Osteocyte (in vitro differentiated cells): ENCODE data around the gene CDH18. TPM values are rescaled to one million over a fixed set of nuclear protein-coding genes. Genes with fewer than 3 reads are reported as not detected.

Experiments
- DNase-seq: peaks from one replicate; pipeline ENCODE4 v3.0.0; 2021; ENCODE audit warnings: mixed read lengths; ENCODE audit not compliant: unreplicated experiment; ENCODE audit errors: extremely low spot score
- H3K27ac Mint-ChIP-seq: one replicate; pipeline ENCODE4 v1.8.0; 2021; ENCODE audit warnings: mild to moderate bottlenecking, mixed read lengths; ENCODE audit not compliant: unreplicated experiment
- H3K27me3 Mint-ChIP-seq: one replicate; pipeline ENCODE4 v1.8.0; 2021; ENCODE audit warnings: mixed read lengths; ENCODE audit not compliant: unreplicated experiment
- H3K36me3 Mint-ChIP-seq: one replicate; pipeline ENCODE4 v1.8.0; 2021; ENCODE audit warnings: mixed read lengths; ENCODE audit not compliant: unreplicated experiment
- H3K4me1 Mint-ChIP-seq: one replicate; pipeline ENCODE4 v1.8.0; 2021; ENCODE audit warnings: mixed read lengths; ENCODE audit not compliant: unreplicated experiment
- H3K4me3 Mint-ChIP-seq: one replicate; pipeline ENCODE4 v1.8.0; 2021; ENCODE audit warnings: mild to moderate bottlenecking, moderate library complexity, mixed read lengths; ENCODE audit not compliant: unreplicated experiment
- H3K9me3 Mint-ChIP-seq: one replicate; pipeline ENCODE4 v1.8.0; 2021; ENCODE audit warnings: mixed read lengths; ENCODE audit not compliant: unreplicated experiment
- total RNA-seq: library from RNA; stranded (reverse); gene quantifications from 2 replicates; pipeline ENCODE4 v1.2.1, GENCODE V29; 2021
- TF ChIP-seq, protein P1 (sequence below): fragments of 200-600 bp; sonication (generic); IDR thresholded peaks from 2 replicates; pipeline ENCODE4 v1.5.0; 2021; ENCODE audit warnings: antibody characterized with exemption, mild to moderate bottlenecking, moderate library complexity

Gene CDH18
- total RNA-seq, 1 donor from 2014 or later: not detected

- TF ChIP-seq, protein P1, sequence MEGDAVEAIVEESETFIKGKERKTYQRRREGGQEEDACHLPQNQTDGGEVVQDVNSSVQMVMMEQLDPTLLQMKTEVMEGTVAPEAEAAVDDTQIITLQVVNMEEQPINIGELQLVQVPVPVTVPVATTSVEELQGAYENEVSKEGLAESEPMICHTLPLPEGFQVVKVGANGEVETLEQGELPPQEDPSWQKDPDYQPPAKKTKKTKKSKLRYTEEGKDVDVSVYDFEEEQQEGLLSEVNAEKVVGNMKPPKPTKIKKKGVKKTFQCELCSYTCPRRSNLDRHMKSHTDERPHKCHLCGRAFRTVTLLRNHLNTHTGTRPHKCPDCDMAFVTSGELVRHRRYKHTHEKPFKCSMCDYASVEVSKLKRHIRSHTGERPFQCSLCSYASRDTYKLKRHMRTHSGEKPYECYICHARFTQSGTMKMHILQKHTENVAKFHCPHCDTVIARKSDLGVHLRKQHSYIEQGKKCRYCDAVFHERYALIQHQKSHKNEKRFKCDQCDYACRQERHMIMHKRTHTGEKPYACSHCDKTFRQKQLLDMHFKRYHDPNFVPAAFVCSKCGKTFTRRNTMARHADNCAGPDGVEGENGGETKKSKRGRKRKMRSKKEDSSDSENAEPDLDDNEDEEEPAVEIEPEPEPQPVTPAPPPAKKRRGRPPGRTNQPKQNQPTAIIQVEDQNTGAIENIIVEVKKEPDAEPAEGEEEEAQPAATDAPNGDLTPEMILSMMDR: no peak
- Mint-ChIP-seq H3K4me1 (no peaks in the 10 kb centered on the region), H3K36me3 (no peaks in the 10 kb centered on the region), H3K9me3 (no peaks in the 10 kb centered on the region), H3K4me3 (no peak overlapping the region), H3K27ac (no peak overlapping the region), H3K27me3 (no peaks in the 10 kb centered on the region)
- no peak for DNase-seq
Observed at GRCh38 chr5:19728571-19728970, 259.4 kb downstream of the CDH18 start.

DNA sequence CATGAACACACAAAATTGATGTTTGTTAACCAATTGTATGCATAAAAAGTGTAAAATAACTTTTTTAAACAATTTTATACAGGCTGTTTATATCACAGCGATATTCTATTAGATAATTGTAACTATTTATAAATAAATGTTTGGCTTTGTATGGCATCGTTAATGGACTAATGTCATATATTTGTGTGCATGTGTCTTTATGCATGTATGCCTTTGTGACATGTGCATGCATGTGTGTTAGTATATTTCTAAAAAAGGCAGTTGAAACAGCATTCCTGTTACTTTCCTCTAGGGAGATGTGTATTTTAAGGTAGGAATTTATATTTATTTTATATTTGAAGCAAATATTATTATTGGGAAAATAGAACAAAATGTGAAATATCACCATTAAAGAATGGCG is 268.9 kb downstream of the CDH18 start:
- no peak for DNase-seq
- H3K9me3 Mint-ChIP-seq: no peaks in the 10 kb centered on the region
- H3K27ac Mint-ChIP-seq: no peak overlapping the region
- no peak overlapping the region for H3K4me3 Mint-ChIP-seq
- H3K27me3 Mint-ChIP-seq: no peaks in the 10 kb centered on the region
- TF ChIP-seq, protein P1: no peak
- no peaks in the 10 kb centered on the region for H3K36me3 Mint-ChIP-seq
- H3K4me1 Mint-ChIP-seq: no peaks in the 10 kb centered on the region

DNA sequence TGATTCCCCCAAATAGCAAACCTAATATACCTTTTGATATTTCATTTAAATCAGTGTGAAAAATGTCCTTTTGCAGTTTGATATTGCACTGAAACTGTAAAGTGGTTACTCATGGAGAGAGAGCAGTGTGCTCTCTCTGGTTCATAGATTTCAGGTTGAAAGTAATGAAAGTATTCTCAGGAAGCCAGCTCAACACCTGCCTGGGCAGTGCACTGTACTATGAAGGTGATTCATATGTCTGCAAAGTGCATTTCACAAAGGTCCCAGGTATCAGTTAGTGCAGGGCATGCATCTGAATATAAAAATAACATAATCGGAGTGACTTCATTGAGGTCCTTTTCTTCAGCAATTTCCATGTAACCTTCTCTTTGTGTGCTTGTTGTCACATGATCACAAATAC is 274.3 kb downstream of the CDH18 start:
- no peaks in the 10 kb centered on the region for H3K9me3 Mint-ChIP-seq
- TF ChIP-seq, protein P1: no peak
- no peaks in the 10 kb centered on the region for H3K36me3 Mint-ChIP-seq
- H3K27me3 Mint-ChIP-seq: no peaks in the 10 kb centered on the region
- H3K4me1 Mint-ChIP-seq: no peaks in the 10 kb centered on the region
- no peak overlapping the region for H3K4me3 Mint-ChIP-seq
- no peak for DNase-seq
- H3K27ac Mint-ChIP-seq: no peak overlapping the region

GRCh38 chr5:19709403-19709802 is 278.6 kb downstream of the CDH18 start:
- Mint-ChIP-seq H3K4me1 (no peaks in the 10 kb centered on the region), H3K27ac (no peak overlapping the region), H3K27me3 (no peaks in the 10 kb centered on the region), H3K4me3 (no peak overlapping the region), H3K36me3 (no peaks in the 10 kb centered on the region), H3K9me3 (peaks cover 16% of the 10 kb centered on the region)
- TF ChIP-seq, protein P1: no peak
- DNase-seq: no peak

DNA sequence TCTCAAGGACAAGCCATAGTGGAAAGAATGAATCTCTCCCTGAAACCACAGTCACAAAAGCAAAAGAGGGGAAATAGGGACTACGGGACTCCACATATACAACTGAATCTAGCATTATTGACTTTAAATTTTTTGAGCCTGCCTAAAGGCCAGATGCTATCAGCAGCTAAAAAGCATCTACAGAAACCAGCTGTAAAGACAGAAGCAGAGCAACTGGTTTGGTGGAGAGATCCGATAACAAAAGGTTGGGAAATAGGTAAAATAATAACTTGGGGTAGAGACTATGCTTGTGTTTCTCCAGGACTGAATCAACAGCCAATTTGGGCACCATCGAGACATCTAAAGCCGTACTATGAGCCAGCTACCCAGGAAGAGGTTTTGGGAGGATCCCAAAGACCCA is 281.2 kb downstream of the CDH18 start:
- no peak overlapping the region for H3K4me3 Mint-ChIP-seq
- H3K9me3 Mint-ChIP-seq: peaks cover 22% of the 10 kb centered on the region
- no peaks in the 10 kb centered on the region for H3K4me1 Mint-ChIP-seq
- H3K27me3 Mint-ChIP-seq: no peaks in the 10 kb centered on the region
- H3K36me3 Mint-ChIP-seq: no peaks in the 10 kb centered on the region
- H3K27ac Mint-ChIP-seq: no peak overlapping the region
- TF ChIP-seq, protein P1: no peak
- no peak for DNase-seq
